GM23338 (cell line): Measurements from ENCODE around the gene CIART. TPM values are rescaled to one million over a fixed set of nuclear protein-coding genes. Genes with fewer than 3 reads are reported as not detected.
A peak's percentile ranks its signal among the peaks of the same experiment; 100 is the strongest.

Experiments
- ATAC-seq: fragments of 200-7000 bp; cut with Tn5 transposase; 3 replicates; pipeline ENCODE4 v1.9.1; 2020
- DNase-seq: peaks from one replicate; pipeline ENCODE4 v3.0.0-alpha.2; 2015; ENCODE audit warnings: low spot score
- H2AFZ ChIP-seq: fragments of 200-600 bp; sonication (generic); 2 replicates; pipeline ENCODE4 v1.8.0; 2016; ENCODE audit warnings: antibody characterized with exemption, mild to moderate bottlenecking, moderate library complexity
- H3F3A ChIP-seq: fragments of 200-600 bp; sonication (generic); replicated peaks from 2 replicates; pipeline ENCODE4 v1.8.0; 2017; ENCODE audit warnings: antibody characterized with exemption, mixed run types, low read depth
- H3K27ac ChIP-seq: fragments of 200-600 bp; sonication (generic); 2 replicates; pipeline ENCODE4 v1.6.1; 2016; ENCODE audit warnings: low read depth
- H3K27me3 ChIP-seq: fragments of 200-600 bp; sonication (generic); 2 replicates; pipeline ENCODE4 v1.8.0; 2016; ENCODE audit warnings: mild to moderate bottlenecking, mixed run types, moderate library complexity; ENCODE audit not compliant: insufficient read depth
- H3K36me3 ChIP-seq: fragments of 200-600 bp; sonication (generic); 2 replicates; pipeline ENCODE4 v1.8.0; 2016; ENCODE audit warnings: mild to moderate bottlenecking; ENCODE audit not compliant: insufficient read depth
- H3K4me1 ChIP-seq: fragments of 200-600 bp; sonication (generic); 2 replicates; pipeline ENCODE4 v1.8.0; 2016; ENCODE audit warnings: mild to moderate bottlenecking, moderate library complexity; ENCODE audit not compliant: insufficient read depth
- H3K4me2 ChIP-seq: fragments of 200-600 bp; sonication (generic); 2 replicates; pipeline ENCODE4 v1.7.1; 2017; ENCODE audit warnings: mixed run types
- H3K4me3 ChIP-seq: fragments of 200-600 bp; sonication (generic); 2 replicates; pipeline ENCODE4 v1.6.1; 2016; ENCODE audit warnings: mixed run types
- H3K79me2 ChIP-seq: fragments of 200-600 bp; sonication (generic); replicated peaks from 2 replicates; pipeline ENCODE4 v1.8.0; 2017; ENCODE audit warnings: mild to moderate bottlenecking; ENCODE audit not compliant: insufficient read depth
- H3K9me2 ChIP-seq: fragments of 200-600 bp; sonication (generic); 2 replicates; pipeline ENCODE4 v1.8.0; 2017; ENCODE audit not compliant: insufficient read depth
- H4K20me1 ChIP-seq: fragments of 200-600 bp; sonication (generic); replicated peaks from 2 replicates; pipeline ENCODE4 v1.8.0; 2017; ENCODE audit warnings: mild to moderate bottlenecking; ENCODE audit not compliant: insufficient read depth
- H3K27ac Mint-ChIP-seq: 2 replicates; pipeline ENCODE4 v1.8.0; 2020; ENCODE audit warnings: inconsistent platforms, mild to moderate bottlenecking, moderate library complexity, mixed read lengths
- H3K27me3 Mint-ChIP-seq: 3 replicates; pipeline ENCODE4 v1.8.0; 2022; ENCODE audit warnings: low read depth, mild to moderate bottlenecking, moderate library complexity, mixed read lengths, inconsistent platforms; ENCODE audit not compliant: insufficient read depth, poor library complexity
- H3K36me3 Mint-ChIP-seq: 3 replicates; pipeline ENCODE4 v1.8.0; 2021; ENCODE audit warnings: low read depth, mild to moderate bottlenecking, inconsistent platforms, moderate library complexity, mixed read lengths
- H3K4me1 Mint-ChIP-seq: 3 replicates; pipeline ENCODE4 v1.8.0; 2020; ENCODE audit warnings: mild to moderate bottlenecking, inconsistent platforms, mixed read lengths
- H3K4me3 Mint-ChIP-seq: 3 replicates; pipeline ENCODE4 v1.8.0; 2021; ENCODE audit warnings: moderate library complexity, mild to moderate bottlenecking, inconsistent platforms, mixed read lengths
- H3K9me3 Mint-ChIP-seq: 3 replicates; pipeline ENCODE4 v1.8.0; 2020; ENCODE audit warnings: moderate library complexity, mild to moderate bottlenecking, inconsistent platforms, mixed read lengths
- CREB1 ChIP-seq: fragments of 250-450 bp; sonication (Bioruptor Pico); IDR thresholded peaks from 2 replicates; pipeline ENCODE4 v1.5.0; 2020; ENCODE audit warnings: low read depth, mild to moderate bottlenecking, moderate library complexity
- EZH2 ChIP-seq: fragments of 200-600 bp; sonication (generic); IDR thresholded peaks from one replicate; pipeline ENCODE4 v1.8.0; 2017; ENCODE audit warnings: antibody characterized with exemption, mild to moderate bottlenecking, low read depth; ENCODE audit not compliant: unreplicated experiment
- JUNB ChIP-seq: IDR thresholded peaks from one replicate; pipeline ENCODE4 v1.6.1; 2016; ENCODE audit warnings: antibody characterized with exemption; ENCODE audit not compliant: unreplicated experiment
- NANOG ChIP-seq: IDR thresholded peaks from 2 replicates; pipeline ENCODE4 v1.6.1; 2016; ENCODE audit warnings: antibody characterized with exemption, borderline replicate concordance
- POLR2AphosphoS5 ChIP-seq: IDR thresholded peaks from 2 replicates; pipeline ENCODE4 v1.6.1; 2016; ENCODE audit warnings: antibody characterized with exemption, low read depth
- STAT1 ChIP-seq: IDR thresholded peaks from one replicate; pipeline ENCODE4 v1.6.1; 2016; ENCODE audit warnings: antibody characterized with exemption; ENCODE audit not compliant: unreplicated experiment
- ZNF114 ChIP-seq: fragments of 250-450 bp; sonication (Bioruptor Pico); IDR thresholded peaks from 2 replicates; pipeline ENCODE4 v1.5.0; 2020; ENCODE audit warnings: mild to moderate bottlenecking, moderate library complexity
- ZNF331 ChIP-seq: fragments of 250-450 bp; sonication (Bioruptor Pico); IDR thresholded peaks from 2 replicates; pipeline ENCODE4 v1.5.0; 2020; ENCODE audit warnings: low read depth, mild to moderate bottlenecking, moderate library complexity
- polyA plus RNA-seq: library from polyadenylated mRNA; unstranded; fragments of >200 nt; fragmentation: Nextera tagmentation; extraction: Ambion mirVana; gene quantifications from 2 replicates; pipeline ENCODE4 v1.2.1, GENCODE V29; 2016
- total RNA-seq: library from RNA; depleted of rRNA; stranded (reverse); fragments of >200 nt; shearing (Covaris generic); gene quantifications from 2 replicates; pipeline ENCODE4 v1.2.3, GENCODE V29; 2014
- TF ChIP-seq, protein P1 (sequence below): IDR thresholded peaks from one replicate; pipeline ENCODE4 v1.6.1; 2018; ENCODE audit warnings: antibody characterized with exemption; ENCODE audit not compliant: unreplicated experiment
- TF ChIP-seq, protein P2 (sequence below): IDR thresholded peaks from 2 replicates; pipeline ENCODE4 v1.6.1; 2016; ENCODE audit warnings: antibody characterized with exemption

Gene CIART
- total and polyA plus RNA-seq, 2 experiments from 2014 or later = 9.3 to 16.4 TPM

- Histone ChIP-seq H3K9me2 (no peaks in the 10 kb centered on the region), H3K4me3 (peak overlapping the region; percentile 87), H4K20me1 (no peaks in the 10 kb centered on the region), H2AFZ (no peak overlapping the region), H3K27me3 (no peaks in the 10 kb centered on the region), H3K4me2 (peak overlapping the region; percentile 100), H3K36me3 (peaks cover 14% of the 10 kb centered on the region; the same call in 1 of the 2 replicates), H3K27ac (peak overlapping the region; percentile 51; the same call in 1 of the 2 replicates), H3K4me1 (peaks cover 27% of the 10 kb centered on the region), H3K79me2 (peaks cover 18% of the 10 kb centered on the region), H3F3A (peaks cover 19% of the 10 kb centered on the region; the same call in 1 of the 2 replicates)
- Mint-ChIP-seq H3K36me3 (peaks cover 46% of the 10 kb centered on the region), H3K4me1 (peaks cover 37% of the 10 kb centered on the region), H3K27me3 (peaks cover 40% of the 10 kb centered on the region), H3K9me3 (no peaks in the 10 kb centered on the region; the same call in 1 of the 3 replicates), H3K4me3 (peak overlapping the region; percentile 99), H3K27ac (peak overlapping the region; percentile 97)
- TF ChIP-seq NANOG (no peak), ZNF114 (no peak)
- ATAC-seq = peak; percentile 2; the same call in 2 of the 3 replicates
- DNase-seq = no peak
These were observed 14.0 kb upstream of the CIART start for GRCh38 chr1:150268340-150268704.

GRCh38 chr1:150268705-150269403, 13.5 kb upstream of the CIART start, which contains the start of gene APH1A:
Gene APH1A, minus strand, starts transcription at chr1:150269016. Its CDS starts 206 bp downstream, at chr1:150268810.
- H3K4me1 ChIP-seq = peaks cover 31% of the 10 kb centered on the region
- Mint-ChIP-seq H3K27ac (peak within 1 kb of the TSS; percentile 98), H3K27me3 (peaks cover 35% of the 10 kb centered on the region), H3K4me1 (peaks cover 41% of the 10 kb centered on the region), H3K36me3 (peaks cover 43% of the 10 kb centered on the region), H3K4me3 (peak within 1 kb of the TSS; percentile 99), H3K9me3 (no peaks in the 10 kb centered on the region; the same call in 1 of the 3 replicates)
- DNase-seq (peak; percentile 99), ATAC-seq (peak; percentile 94)
- no peaks in the 10 kb centered on the region for H4K20me1 ChIP-seq
- TF ChIP-seq CREB1 (CRISPR knock-in tag) (peak; percentile 96), ZNF331 (no peak), POLR2AphosphoS5 (peak; percentile 74), JUNB (no peak), EZH2 (no peak), STAT1 (no peak)
- TF ChIP-seq, protein P1, sequence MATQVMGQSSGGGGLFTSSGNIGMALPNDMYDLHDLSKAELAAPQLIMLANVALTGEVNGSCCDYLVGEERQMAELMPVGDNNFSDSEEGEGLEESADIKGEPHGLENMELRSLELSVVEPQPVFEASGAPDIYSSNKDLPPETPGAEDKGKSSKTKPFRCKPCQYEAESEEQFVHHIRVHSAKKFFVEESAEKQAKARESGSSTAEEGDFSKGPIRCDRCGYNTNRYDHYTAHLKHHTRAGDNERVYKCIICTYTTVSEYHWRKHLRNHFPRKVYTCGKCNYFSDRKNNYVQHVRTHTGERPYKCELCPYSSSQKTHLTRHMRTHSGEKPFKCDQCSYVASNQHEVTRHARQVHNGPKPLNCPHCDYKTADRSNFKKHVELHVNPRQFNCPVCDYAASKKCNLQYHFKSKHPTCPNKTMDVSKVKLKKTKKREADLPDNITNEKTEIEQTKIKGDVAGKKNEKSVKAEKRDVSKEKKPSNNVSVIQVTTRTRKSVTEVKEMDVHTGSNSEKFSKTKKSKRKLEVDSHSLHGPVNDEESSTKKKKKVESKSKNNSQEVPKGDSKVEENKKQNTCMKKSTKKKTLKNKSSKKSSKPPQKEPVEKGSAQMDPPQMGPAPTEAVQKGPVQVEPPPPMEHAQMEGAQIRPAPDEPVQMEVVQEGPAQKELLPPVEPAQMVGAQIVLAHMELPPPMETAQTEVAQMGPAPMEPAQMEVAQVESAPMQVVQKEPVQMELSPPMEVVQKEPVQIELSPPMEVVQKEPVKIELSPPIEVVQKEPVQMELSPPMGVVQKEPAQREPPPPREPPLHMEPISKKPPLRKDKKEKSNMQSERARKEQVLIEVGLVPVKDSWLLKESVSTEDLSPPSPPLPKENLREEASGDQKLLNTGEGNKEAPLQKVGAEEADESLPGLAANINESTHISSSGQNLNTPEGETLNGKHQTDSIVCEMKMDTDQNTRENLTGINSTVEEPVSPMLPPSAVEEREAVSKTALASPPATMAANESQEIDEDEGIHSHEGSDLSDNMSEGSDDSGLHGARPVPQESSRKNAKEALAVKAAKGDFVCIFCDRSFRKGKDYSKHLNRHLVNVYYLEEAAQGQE = no peak
- TF ChIP-seq, protein P2, sequence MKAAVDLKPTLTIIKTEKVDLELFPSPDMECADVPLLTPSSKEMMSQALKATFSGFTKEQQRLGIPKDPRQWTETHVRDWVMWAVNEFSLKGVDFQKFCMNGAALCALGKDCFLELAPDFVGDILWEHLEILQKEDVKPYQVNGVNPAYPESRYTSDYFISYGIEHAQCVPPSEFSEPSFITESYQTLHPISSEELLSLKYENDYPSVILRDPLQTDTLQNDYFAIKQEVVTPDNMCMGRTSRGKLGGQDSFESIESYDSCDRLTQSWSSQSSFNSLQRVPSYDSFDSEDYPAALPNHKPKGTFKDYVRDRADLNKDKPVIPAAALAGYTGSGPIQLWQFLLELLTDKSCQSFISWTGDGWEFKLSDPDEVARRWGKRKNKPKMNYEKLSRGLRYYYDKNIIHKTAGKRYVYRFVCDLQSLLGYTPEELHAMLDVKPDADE = peak; percentile 89
- H3K9me2 ChIP-seq = no peaks in the 10 kb centered on the region
- H3F3A ChIP-seq = peaks cover 19% of the 10 kb centered on the region; the same call in 1 of the 2 replicates
- peak within 1 kb of the TSS; percentile 90 for H3K27ac ChIP-seq
- H3K36me3 ChIP-seq = peaks cover 14% of the 10 kb centered on the region; the same call in 1 of the 2 replicates
- no peak within 1 kb of the TSS for H2AFZ ChIP-seq
- H3K27me3 ChIP-seq = no peaks in the 10 kb centered on the region
- peak within 1 kb of the TSS; percentile 100 for H3K4me2 ChIP-seq
- peak within 1 kb of the TSS; percentile 87 for H3K4me3 ChIP-seq
- peaks cover 18% of the 10 kb centered on the region for H3K79me2 ChIP-seq
